Fibroblast of lung (primary cell): ENCODE results near the gene DPP6.

Source experiments
- EZH2 ChIP-seq: IDR thresholded peaks from 2 replicates; pipeline ENCODE4 v1.5.1; 2012; ENCODE audit warnings: low read length, control low read depth, mild to moderate bottlenecking; ENCODE audit errors: missing control alignments
- TF ChIP-seq, protein P1 (sequence below), 2 donors: IDR thresholded peaks in 1 of 2; conservative IDR thresholded peaks in 1 of 2; 1 replicate in 1 of 2; 2 replicates in 1 of 2; pipeline ENCODE4 v1.5.1; 2011 to 2012; ENCODE audit warnings: low read length in 2 of 2, control low read depth in 1 of 2, inconsistent platforms in 1 of 2, low read depth in 1 of 2, mild to moderate bottlenecking in 1 of 2

DNA sequence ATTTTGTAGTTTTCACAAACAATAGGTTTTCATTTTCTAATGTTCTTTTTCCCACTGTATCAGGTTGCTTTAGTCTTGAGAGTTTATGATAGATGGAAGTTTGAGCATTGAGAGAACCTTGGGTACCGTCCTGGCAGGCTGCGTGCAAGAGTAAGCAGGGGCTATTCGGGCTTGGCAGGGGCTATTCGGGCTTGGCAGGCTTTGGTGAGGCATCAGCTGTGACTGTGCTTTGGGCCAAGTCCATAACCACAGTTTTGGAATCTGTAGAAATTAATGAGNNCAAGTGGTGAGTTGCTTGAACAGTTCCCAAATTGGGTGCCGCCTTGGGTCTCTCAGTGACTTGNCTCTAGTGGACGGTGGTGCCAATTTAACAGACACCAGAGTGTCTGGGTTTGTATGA is 526.1 kb downstream of the DPP6 start:
- TF ChIP-seq, protein P1, sequence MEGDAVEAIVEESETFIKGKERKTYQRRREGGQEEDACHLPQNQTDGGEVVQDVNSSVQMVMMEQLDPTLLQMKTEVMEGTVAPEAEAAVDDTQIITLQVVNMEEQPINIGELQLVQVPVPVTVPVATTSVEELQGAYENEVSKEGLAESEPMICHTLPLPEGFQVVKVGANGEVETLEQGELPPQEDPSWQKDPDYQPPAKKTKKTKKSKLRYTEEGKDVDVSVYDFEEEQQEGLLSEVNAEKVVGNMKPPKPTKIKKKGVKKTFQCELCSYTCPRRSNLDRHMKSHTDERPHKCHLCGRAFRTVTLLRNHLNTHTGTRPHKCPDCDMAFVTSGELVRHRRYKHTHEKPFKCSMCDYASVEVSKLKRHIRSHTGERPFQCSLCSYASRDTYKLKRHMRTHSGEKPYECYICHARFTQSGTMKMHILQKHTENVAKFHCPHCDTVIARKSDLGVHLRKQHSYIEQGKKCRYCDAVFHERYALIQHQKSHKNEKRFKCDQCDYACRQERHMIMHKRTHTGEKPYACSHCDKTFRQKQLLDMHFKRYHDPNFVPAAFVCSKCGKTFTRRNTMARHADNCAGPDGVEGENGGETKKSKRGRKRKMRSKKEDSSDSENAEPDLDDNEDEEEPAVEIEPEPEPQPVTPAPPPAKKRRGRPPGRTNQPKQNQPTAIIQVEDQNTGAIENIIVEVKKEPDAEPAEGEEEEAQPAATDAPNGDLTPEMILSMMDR (conservative IDR thresholded peaks at IDR 0.05 in 1 of 2, IDR thresholded peaks at IDR 0.05 in 1 of 2; ENCODE audit: low read depth in 1 of 2, low read length in 2 of 2), result no peak
- no peak for TF ChIP-seq EZH2
